GM11168 (cell line): ENCODE measurements around the gene LSM7.

Experiments
- in situ Hi-C: fragments of 300-500 bp; cut with MboI; formaldehyde crosslinking; loops from one replicate; pipeline ENCODE4 v1.12.0; 2022; ENCODE audit warnings: low sequenced_read_pairs; ENCODE audit not compliant: unreplicated experiment

LSM7 gene

DNA sequence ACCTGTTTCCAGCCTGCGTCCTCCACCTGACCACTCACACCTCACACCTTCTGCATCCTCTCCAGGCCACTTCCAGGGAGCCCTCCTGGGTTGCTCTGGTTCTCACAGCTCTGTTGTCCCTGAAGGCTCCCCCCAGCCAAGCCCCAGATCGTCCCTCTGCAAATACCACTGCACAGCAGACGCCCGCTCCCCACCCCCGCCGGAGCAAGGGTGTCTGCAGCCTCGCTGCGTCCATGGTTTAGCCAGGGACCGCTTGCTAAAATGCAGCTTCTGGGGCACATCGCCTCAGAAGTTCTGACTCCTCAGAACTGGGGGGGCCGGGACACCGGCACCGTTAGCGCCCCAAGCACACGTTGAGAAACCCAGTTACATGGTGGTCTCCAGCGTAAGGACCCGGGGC lies 21.4 kb downstream of the LSM7 start:
- in situ Hi-C loops, result no loop called here

DNA sequence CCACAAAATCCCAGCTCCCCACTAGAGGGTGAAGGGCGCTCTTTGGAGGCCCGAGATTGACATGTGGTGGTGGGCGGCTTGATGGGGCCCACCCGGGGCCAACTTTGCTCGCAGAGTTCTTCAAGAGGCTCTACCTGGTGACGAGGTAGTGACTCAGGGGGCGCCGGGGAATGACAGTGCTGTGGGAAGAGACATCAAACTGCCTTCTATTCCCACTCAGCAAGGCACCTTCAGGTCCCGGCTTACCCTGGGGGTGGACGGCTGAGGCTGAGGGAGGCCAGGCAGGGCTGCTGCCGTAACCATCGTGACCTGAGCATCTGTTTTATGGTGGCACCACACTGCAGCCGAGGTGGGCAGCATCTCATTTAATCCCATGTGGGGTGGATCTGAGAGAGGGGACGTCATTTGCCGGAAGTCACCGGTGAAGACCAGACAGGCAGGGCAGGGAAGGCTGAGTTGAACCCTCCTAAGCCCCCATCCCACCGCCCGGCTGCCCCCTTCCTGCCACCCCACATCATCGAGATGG lies 22.0 kb downstream of the LSM7 start:
- in situ Hi-C loops, result no loop called here

DNA sequence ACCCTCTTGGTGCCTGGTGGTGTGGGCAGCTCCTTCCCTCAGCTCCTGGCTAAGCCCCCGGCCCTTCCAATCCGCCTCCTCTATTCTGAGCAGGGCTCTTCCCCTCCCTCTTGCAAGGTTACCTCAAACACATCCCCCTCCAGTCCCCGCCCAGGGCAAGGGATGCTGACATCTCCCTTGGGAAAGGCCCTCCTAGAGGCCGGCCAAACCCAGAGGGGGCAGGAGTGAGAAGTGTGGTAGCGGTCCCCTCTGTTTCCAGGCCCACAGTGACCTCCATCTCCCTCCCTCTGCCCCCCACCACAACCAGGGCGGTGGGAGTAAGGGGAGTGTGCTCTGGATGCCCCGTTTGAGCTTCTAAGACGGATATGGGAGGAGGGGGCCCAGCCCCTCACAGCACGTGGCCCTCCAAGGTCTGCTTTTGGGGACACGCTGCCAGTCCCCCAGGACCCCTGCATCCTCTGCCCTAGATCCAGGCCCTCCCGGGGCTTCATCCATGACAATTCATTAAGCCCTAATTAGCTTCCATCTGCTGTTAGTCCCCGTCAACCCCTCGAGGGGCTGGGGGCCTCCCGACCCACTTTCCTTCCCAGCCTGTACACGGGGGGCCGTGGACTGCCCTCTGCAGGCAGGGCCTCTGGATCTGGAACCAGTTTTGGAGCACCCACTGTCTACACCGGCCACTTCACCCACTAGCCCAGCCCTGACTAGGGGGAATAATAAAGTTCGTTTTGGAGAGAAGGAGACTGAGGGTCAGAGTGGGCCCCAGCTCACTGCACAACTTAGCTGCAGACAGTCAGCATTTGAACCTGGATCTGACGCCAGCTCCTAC lies 22.7 kb downstream of the LSM7 start:
- in situ Hi-C loops, result no loop called here

DNA sequence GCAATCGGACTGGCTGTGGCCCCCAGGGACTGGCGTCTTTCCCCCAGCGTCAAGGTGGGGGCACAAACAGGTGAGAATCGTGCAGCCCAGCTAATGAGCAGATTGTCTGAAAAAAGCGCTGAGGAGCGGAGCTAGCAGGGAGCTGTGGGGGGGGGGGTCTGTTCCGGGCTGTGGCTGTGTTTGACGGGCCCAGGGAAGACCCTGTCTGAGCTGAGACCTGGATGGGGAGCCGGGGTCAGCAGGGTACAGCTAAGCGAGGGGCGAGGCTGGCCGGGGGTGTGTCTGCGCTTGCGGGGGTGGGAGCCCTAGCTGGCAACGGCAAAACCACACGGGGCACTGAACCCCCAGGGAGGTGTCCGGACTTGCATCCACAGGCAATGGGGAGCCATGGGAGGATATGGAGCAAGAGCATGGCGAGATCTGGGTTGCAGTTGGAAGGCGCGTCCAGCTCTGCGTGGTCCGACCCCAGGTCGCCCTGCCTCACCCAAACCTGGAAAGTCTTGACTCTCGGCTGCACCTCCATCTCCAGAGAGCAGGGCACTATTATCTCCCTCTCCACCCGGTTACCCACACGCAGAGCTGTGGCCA lies 25.1 kb downstream of the LSM7 start:
- in situ Hi-C loops, result no loop called here

DNA sequence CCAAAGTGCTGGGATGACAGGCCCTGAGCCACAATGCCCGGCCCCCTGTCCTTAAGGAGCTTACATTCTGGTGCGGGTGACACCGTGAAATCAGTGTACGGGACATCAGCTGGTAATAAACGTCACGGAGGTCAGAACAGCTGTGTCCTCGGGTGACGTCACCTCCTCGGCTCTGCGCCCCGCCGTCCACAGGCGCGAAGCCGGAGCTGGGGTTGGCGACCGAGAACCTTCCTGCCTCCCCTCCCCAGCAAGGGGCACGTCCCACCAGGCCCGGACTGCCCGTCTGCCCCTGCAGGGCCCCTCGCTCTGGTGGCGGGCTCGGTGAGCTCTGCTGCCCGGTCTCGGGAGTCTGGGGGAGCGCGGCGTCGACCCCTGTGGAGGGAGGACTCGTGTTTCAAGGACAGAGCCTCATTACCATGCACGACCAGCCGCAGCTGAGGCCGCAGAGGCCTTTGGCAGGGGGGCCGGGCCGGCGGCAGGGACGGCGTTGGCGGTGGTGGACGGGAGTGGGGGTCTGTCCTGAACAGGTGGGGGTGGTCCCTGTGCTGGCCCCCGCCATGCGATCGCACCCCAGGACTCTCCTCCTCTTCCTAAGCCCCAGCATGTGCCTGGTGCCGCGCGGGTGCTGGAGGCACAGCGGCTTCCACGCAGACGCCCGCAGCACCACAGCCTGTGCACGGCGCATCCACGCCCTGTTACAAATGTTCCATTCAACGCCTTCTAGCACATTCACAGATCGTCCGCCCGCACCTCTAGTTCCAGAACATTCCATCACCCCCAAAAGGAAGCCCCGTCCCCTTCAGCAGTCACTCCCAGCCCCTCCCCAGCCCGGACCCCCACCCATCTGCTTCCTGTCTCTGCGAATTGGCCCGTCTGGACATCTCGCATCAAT lies 25.8 kb downstream of the LSM7 start:
- in situ Hi-C loops, result no loop called here

DNA sequence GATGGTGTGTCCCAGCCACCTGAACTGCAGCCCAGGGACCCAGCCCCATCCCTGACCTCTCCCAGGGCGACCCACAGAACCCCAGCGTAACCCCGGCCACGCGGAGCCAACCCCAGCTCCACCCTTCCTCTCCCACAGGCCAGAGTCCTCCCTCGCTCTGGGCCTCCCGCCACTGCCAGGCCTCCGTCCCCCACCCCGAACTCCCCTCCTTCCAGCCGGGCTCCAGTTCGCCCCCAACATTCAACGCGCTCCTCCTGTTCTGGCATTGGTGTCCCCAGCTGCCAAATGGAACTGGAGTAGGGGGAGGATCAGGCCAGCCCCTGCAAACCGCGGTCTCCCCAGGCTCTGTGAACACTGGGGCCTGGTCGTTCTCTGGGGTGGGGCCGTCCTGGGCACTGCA lies 27.9 kb downstream of the LSM7 start:
- in situ Hi-C loops, result no loop called here

DNA sequence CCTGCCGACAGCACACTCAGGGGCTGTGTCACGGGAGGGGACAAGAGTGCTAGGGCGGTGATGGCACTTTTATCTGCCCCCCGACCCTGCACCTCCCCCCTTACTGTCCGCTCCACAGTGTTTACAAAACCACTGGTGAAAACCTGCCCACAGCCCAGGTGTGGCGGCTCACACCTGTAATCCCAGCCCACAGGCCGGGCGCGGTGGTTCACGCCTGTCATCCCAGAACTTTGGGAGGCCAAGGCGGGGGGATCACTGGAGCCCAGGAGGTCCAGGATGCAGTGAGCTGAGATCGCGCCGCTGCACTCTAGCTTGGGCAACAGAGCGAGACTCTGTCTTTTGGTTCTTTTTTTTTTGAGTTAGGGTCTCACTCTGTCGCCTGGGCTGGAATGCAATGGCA lies 32.2 kb downstream of the LSM7 start:
- in situ Hi-C loops, result loop anchor here (25.0 kb wide), 1 partner anchor 91 kb away; no protein-coding TSS in a partner anchor

DNA sequence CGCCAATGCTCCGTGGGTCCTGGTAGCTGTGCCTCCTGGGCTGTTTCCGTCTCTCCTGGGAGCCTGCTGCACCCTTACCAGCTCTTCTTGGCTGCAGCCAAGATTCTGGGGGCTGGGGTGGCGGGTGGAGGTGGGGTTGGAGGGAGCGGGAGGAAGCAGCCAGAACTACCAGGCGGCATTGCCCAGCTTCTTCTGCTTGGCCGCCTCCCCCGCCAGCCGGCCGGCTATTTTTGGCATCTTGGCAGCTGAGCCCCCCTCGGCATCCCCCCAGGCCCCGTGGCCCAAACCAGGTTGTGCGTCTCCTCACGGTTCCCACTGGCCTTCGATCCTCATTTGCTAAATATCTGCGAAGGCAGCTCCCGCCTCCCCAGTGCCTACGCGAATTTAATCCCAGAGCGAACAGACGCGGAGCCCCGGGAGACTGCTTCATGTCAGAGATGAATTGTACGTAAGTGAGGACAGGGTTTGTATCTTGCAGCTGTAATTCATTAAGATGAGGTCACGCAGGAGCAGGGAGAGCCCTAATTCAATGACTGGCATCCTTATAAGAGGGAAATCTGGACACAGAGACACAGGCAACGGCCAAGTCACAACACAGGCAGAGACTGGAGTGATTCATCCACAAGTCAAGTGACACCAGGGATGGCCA lies 33.6 kb downstream of the LSM7 start:
- in situ Hi-C loops, result loop anchor here (25.0 kb wide), 1 partner anchor 92 kb away; no protein-coding TSS in a partner anchor

DNA sequence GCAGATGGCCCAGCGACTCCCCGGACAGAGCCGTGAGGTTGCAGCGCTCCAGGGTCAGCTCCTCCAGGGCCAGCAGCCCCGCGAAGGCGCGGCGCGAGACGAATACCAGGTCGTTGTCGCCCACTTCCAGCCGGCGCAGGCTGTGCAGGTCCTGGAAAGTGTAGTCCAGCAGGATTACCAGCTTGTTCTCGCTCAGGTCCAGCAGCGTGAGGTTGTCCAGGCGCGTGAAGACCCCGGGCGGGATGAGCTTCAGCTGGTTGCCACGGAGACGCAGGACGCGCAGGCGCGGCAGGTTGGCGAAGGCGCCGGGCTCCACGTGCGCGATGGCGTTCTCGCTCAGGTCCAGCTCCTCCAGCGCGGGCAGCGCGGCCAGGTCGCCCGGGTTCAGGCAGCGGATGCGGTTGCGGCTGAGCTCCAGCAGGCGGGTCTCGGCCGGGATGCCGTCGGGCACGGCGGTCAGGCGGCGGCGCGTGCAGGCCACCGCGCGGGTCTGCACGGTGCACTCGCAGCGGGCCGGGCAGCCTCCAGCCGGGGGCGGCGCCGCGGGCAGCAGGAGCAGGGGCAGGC lies 37.1 kb downstream of the LSM7 start:
- in situ Hi-C loops, result loop anchor here (25.0 kb wide), 1 partner anchor 96 kb away; no protein-coding TSS in a partner anchor

DNA sequence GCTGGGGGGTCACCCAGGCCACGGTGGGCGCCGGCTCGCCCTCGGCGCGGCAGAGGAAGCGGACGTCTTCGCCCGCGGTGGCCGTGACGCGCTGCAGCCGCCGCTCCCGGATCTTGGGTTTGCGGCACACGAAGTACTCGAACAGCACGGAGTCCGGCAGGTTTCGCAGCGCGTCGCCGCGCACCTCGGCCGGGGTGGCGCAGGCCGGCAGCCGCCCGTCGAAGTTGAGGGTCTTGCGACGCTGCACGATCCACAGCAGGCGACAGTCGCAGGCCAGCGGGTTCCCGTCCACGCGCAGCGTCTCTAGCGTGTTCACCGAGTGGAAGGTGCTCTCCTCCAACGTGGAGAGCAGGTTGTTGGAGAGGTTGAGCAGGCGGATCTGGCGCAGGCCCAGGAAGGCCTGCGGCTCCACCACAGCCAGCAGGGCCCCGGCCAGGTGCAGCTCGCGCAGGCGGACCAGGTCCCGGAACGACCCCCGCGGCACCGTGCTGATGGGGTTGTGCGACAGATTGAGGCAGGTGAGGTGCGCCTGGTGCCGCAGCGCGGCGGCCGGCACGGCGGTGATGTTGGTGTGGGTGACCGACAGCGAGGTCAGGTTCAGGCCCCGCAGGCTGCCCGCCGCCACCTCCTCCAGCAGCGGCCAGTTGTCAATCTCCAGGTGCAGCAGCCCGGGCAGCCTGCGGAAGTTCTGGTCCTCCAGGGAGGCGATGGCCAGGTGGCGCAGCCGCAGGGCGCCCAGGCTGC lies 37.8 kb downstream of the LSM7 start:
- in situ Hi-C loops, result loop anchor here (25.0 kb wide), 1 partner anchor 97 kb away; no protein-coding TSS in a partner anchor

DNA sequence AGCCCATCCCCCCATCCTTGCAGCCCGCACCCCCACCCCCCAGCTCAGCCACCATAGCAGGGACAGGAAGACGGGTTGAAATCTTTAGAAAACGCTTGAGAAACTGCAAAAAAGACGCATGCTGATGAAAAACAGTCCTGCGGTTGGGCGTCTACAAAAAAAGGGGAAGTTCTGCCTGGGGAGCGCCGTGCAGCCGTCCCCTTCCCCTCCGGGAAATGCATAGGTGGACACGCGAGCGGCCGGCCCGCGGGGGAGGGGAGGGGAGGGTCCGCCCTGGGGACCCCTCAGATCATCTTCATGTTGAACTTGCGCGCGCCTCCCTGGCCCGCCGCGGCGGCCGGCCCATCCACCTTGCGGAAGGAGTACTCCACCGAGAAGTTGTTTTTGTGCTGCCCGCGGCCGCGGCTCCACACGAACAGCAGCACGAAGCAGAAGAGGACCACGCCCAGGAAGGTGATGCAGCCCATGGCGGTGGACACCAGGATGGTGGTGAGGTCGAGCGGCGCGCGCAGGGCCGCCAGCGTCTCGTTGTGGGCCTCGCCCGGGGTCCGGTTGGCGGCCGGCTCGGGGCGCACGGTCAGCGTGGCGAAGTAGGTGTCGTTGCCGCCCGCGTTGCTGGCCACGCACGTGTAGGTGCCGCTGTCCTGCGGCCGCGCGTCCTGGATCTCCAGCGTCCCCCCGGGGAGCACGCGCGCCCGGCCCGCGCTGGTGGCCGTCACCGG lies 38.5 kb downstream of the LSM7 start:
- in situ Hi-C loops, result loop anchor here (25.0 kb wide), 1 partner anchor 97 kb away; no protein-coding TSS in a partner anchor

DNA sequence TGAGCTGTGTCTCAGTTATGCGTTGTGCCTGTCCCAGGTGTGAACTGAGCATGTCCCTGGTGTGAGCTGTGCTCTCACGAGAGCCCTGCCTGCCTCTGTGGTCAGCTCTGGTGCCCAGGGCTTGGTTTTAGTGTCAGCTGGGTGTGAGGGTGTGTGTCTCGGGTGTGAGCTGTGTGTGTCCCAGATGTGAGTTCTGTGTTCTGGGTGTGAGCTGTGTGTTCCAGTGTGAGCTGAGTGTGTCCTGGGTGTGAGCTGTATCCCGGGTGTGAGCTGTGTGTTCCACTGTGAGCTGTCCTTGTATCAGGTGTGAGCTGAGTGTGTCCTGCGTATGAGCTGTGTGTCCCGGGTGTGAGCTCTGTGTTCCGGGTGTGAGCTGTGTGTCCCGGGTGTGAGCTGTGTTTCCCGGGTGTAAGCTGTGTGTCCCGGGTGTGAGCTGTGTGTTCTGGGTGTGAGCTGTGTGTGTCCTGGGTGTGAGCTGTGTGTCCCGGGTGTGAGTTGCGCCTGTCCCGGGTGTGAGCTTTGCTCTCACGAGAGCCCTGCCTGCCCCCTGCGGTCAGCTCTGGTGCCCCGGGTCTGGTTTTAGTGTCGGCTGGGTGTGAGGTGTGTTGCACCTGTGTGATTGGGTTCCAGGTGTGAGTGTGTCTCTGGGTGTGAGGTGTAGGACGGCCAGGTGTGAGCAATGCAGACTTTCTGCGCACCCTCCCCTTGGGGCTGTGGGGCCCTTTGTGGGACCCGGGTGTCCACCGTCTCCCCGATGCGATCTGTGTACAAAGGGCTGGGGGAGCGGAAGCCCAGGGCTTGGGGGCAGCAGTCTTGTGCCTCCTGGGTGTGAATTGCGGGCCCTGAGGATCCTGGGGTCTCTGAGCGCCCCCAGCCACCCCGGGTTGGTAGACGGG lies 39.3 kb downstream of the LSM7 start:
- in situ Hi-C loops, result loop anchor here (25.0 kb wide), 1 partner anchor 98 kb away; no protein-coding TSS in a partner anchor

DNA sequence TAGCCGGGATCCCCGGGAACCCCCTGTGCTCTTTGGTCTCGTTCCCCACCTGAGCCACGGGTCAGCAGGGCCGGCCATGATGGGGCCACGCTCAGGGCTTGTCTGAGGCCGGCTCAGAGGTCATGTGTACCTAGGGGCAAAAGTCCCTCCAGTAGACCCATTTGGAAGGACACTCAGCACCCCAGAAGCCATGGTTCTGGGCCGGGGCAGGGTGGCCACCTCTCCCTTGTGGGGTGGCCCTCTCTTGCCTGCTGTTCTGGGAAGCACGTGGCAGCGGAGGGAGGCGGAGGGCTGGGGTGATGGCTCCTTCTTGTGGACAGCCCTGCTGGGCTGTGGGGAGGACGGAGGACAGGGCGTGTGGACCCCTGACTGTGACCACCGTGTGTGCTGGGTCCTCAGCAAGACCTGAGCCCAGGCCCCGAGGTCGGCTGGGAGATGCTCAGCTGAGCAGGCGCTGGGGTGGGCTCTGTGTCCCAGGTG lies 40.0 kb downstream of the LSM7 start:
- in situ Hi-C loops, result loop anchor here (25.0 kb wide), 1 partner anchor 99 kb away; no protein-coding TSS in a partner anchor

DNA sequence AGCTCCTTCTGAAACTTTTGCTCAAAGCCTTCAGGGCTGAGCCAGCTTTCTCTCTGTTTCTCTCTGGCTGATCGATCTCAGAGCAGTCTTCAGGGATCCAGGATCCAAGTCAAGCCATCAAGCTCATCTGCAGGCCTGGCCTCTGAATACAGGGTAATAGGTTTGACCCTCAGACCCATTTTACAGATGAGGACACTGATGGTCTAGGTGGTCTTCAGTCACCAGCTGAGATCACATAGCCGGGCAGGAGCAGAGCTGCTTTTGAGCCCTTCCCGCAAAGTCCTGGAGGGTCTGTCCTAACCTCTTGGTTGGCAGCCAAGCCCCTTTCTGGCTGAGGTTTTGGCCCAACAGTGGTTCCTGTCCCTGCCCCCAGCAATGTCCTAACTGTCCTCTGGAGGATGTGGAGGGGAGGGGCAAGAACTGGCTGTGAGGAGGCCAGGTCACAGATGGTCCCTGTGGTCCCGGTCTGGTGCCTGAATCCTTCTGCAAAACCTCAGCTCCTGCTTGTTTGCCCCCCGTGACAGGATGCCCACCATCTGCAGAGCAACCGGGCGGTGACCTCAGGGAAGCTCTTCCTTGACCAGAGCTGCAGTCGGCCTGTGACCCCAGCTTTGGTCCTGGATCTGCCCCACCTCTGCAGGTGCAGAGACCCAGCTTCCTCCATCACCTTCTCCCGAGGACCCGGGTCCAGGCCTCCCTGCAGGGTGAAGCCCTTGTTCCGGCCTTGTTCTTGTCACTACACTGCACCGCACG lies 40.6 kb downstream of the LSM7 start:
- in situ Hi-C loops, result loop anchor here (25.0 kb wide), 1 partner anchor 100 kb away; no protein-coding TSS in a partner anchor

DNA sequence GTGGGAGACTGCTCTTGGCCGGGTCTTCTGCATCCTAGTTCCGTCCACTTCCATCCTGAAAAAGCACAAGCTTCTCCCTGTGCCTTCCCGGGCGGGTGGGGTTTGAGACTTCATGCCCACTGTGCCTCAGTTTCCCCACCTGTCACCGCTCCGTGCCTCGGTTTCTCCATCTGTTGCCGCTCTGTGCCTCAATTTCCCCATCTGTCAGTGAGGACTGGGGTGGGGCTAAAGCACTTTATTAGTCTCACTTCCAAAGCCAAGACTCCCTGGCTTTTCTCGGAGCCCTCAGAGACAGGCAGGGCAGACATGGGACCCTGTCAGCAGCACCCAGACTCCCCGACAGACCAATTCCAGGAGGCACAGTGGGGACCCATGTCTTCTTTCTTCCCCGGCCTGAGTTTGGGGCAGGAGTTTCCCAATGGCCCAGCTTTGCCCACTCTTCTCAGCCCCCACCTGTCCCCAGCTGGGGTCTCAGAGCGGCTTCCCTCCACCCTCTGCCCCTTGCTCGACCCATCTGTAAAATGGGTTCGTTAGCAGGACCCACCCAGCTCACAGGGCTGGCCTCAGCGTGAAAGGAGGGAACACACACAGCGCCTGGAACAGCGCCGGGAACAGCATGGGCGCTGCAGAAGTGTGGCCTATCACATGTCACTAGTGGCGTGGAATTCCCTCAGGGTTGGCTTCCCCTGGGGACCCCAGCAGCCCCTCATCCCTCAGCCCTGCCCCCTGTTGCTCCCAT lies 41.8 kb downstream of the LSM7 start:
- in situ Hi-C loops, result loop anchor here (25.0 kb wide), 1 partner anchor 101 kb away; no protein-coding TSS in a partner anchor
